H1 (cell line): ENCODE results near the gene MIER2. TPM values are rescaled to one million over a fixed set of nuclear protein-coding genes. Genes with fewer than 3 reads are reported as not detected.

Experiments
- CTCF ChIA-PET: fragments of 300-600 bp; sonication (Branson Sonifier 250); formaldehyde crosslinking; loops from one replicate; lab custom pipeline; 2021; ENCODE audit not compliant: partially characterized antibody; lab: Charles Lee
- POLR2A ChIA-PET: fragments of 300-600 bp; sonication (Branson Sonifier 250); formaldehyde crosslinking; loops from one replicate; lab custom pipeline; 2021; ENCODE audit warnings: inconsistent platforms; ENCODE audit not compliant: partially characterized antibody; lab: Charles Lee
- DNase-seq, 2 experiments: peaks; one replicate each; pipeline versions ENCODE4 v3.0.0 to v3.0.0-alpha.2; 2010 to 2022; ENCODE audit warnings: low spot score in 2 of 2, low read depth in 1 of 2, mixed read lengths in 1 of 2
- FAIRE-seq: peaks from 2 replicates; lab custom pipeline; 2011; peaks lifted over from hg19 to GRCh38; lab: Jason Lieb, UNC
- H2AFZ ChIP-seq: 2 replicates; pipeline ENCODE4 v1.8.1; 2012; ENCODE audit warnings: low read length, inconsistent platforms
- H2AK5ac ChIP-seq: 2 replicates; pipeline ENCODE4 v1.6.1; 2013; ENCODE audit warnings: low read depth, low read length
- H2BK120ac ChIP-seq: replicated peaks from 2 replicates; pipeline ENCODE3; 2013; ENCODE audit warnings: low read depth, low read length, inconsistent platforms
- H2BK12ac ChIP-seq: 2 replicates; pipeline ENCODE4 v1.6.1; 2013; ENCODE audit warnings: low read depth, low read length
- H2BK15ac ChIP-seq: 2 replicates; pipeline ENCODE4 v1.6.1; 2013; ENCODE audit warnings: low read length
- H2BK20ac ChIP-seq: 2 replicates; pipeline ENCODE4 v1.6.1; 2013; ENCODE audit warnings: low read length
- H2BK5ac ChIP-seq: 2 replicates; pipeline ENCODE4 v1.6.1; 2013; ENCODE audit warnings: low read depth, low read length
- H3K14ac ChIP-seq: 2 replicates; pipeline ENCODE4 v1.6.1; 2013; ENCODE audit warnings: inconsistent platforms; ENCODE audit not compliant: insufficient read length
- H3K18ac ChIP-seq: 2 replicates; pipeline ENCODE4 v1.6.1; 2013; ENCODE audit warnings: low read length; ENCODE audit errors: extremely low read depth
- H3K23ac ChIP-seq: 2 replicates; pipeline ENCODE4 v1.6.1; 2013; ENCODE audit warnings: inconsistent platforms; ENCODE audit not compliant: insufficient read length
- H3K23me2 ChIP-seq: 2 replicates; pipeline ENCODE4 v1.6.1; 2013; ENCODE audit warnings: low read depth, low read length
- H3K27ac ChIP-seq: 2 replicates; pipeline ENCODE4 v1.6.1; 2011; ENCODE audit warnings: low read depth, low read length, inconsistent platforms
- H3K27me3 ChIP-seq, 4 experiments: replicated peaks in 1 of 4; 1 replicate in 1 of 4; 2 replicates in 3 of 4; pipeline versions ENCODE4 v1.6.1 to v1.8.1; 2011 to 2013; ENCODE audit warnings: low read length in 3 of 4, mild to moderate bottlenecking in 3 of 4, inconsistent platforms in 2 of 4, mixed read lengths in 2 of 4, moderate library complexity in 1 of 4; ENCODE audit not compliant: control insufficient read depth in 3 of 4, insufficient read depth in 3 of 4; ENCODE audit errors: extremely low read depth in 1 of 4
- H3K36me3 ChIP-seq, 4 experiments: 2 replicates each; pipeline versions ENCODE4 v1.6.1 to v1.8.1; 2011 to 2013; ENCODE audit warnings: mild to moderate bottlenecking in 4 of 4, low read length in 3 of 4, moderate library complexity in 2 of 4, control low read depth in 1 of 4, inconsistent platforms in 1 of 4; ENCODE audit not compliant: insufficient read depth in 4 of 4, control insufficient read depth in 2 of 4
- H3K4ac ChIP-seq: replicated peaks from 2 replicates; pipeline ENCODE3; 2013; ENCODE audit warnings: low read length, low read depth, mixed read lengths, inconsistent platforms; ENCODE audit not compliant: insufficient read length
- H3K4me1 ChIP-seq, 4 experiments: replicated peaks in 1 of 4; 1 replicate in 1 of 4; 2 replicates in 3 of 4; pipeline versions ENCODE4 v1.6.1 to v1.8.1; 2011 to 2013; ENCODE audit warnings: low read length in 3 of 4, inconsistent platforms in 2 of 4, mixed read lengths in 1 of 4; ENCODE audit not compliant: insufficient read depth in 4 of 4, control insufficient read depth in 3 of 4
- H3K4me2 ChIP-seq, 2 experiments: 2 replicates each; pipeline versions ENCODE4 v1.6.1 to v1.8.1; 2011 to 2013; ENCODE audit warnings: low read depth in 2 of 2, low read length in 2 of 2, control low read depth in 1 of 2, inconsistent platforms in 1 of 2, mild to moderate bottlenecking in 1 of 2; ENCODE audit not compliant: insufficient read depth in 1 of 2
- H3K4me3 ChIP-seq, 4 experiments: fragments of 200-600, 300-600 bp in 1 of 4; sonication (generic), shearing (Covaris generic), sonication (Bioruptor Twin) in 1 of 4; 2 replicates each; pipeline versions ENCODE4 v1.5.1 to v1.8.1; 2011 to 2016; ENCODE audit warnings: low read length in 4 of 4, low read depth in 3 of 4, control low read depth in 2 of 4, inconsistent platforms in 2 of 4, mild to moderate bottlenecking in 2 of 4, mixed read lengths in 1 of 4, moderate library complexity in 1 of 4; ENCODE audit not compliant: insufficient read depth in 2 of 4; ENCODE audit errors: extremely low read depth in 1 of 4
- H3K56ac ChIP-seq: replicated peaks from 2 replicates; pipeline ENCODE3; 2013; ENCODE audit warnings: low read depth, mild to moderate bottlenecking, mixed read lengths, low read length, inconsistent platforms; ENCODE audit not compliant: insufficient read length
- H3K79me1 ChIP-seq: 2 replicates; pipeline ENCODE4 v1.6.1; 2013; ENCODE audit warnings: low read depth, low read length, control low read depth
- H3K79me2 ChIP-seq, 2 experiments: 2 replicates each; pipeline versions ENCODE4 v1.6.1 to v1.8.1; 2012 to 2013; ENCODE audit warnings: low read length in 2 of 2, mild to moderate bottlenecking in 2 of 2, inconsistent platforms in 1 of 2; ENCODE audit not compliant: insufficient read depth in 2 of 2, control insufficient read depth in 1 of 2
- H3K9ac ChIP-seq, 4 experiments: replicated peaks in 1 of 4; 1 replicate in 1 of 4; 2 replicates in 3 of 4; pipeline versions ENCODE4 v1.6.1 to v1.8.1; 2011 to 2013; ENCODE audit warnings: low read depth in 3 of 4, low read length in 3 of 4, control low read depth in 2 of 4, mild to moderate bottlenecking in 2 of 4, moderate library complexity in 2 of 4, inconsistent platforms in 1 of 4; ENCODE audit errors: extremely low read depth in 1 of 4
- H3K9me3 ChIP-seq, 2 experiments: 2 replicates each; pipeline versions ENCODE4 v1.6.1 to v1.8.1; 2012 to 2013; ENCODE audit warnings: mild to moderate bottlenecking in 2 of 2, moderate library complexity in 2 of 2, control low read depth in 1 of 2, inconsistent platforms in 1 of 2, low read depth in 1 of 2, low read length in 1 of 2, mixed read lengths in 1 of 2; ENCODE audit not compliant: insufficient read depth in 2 of 2
- H4K20me1 ChIP-seq, 2 experiments: replicated peaks in 1 of 2; 2 replicates each; pipeline versions ENCODE3 to v1.8.1; 2011 to 2013; ENCODE audit warnings: inconsistent platforms in 2 of 2, low read length in 2 of 2, mild to moderate bottlenecking in 1 of 2; ENCODE audit not compliant: insufficient read depth in 2 of 2, control insufficient read depth in 1 of 2
- H4K5ac ChIP-seq: 2 replicates; pipeline ENCODE4 v1.6.1; 2013; ENCODE audit warnings: low read length, low read depth, mixed read lengths, inconsistent platforms; ENCODE audit not compliant: insufficient read length
- H4K8ac ChIP-seq: 2 replicates; pipeline ENCODE4 v1.8.0; 2013; ENCODE audit warnings: mild to moderate bottlenecking, moderate library complexity, low read length, inconsistent platforms; ENCODE audit not compliant: insufficient read depth; ENCODE audit errors: extremely low read depth
- H4K91ac ChIP-seq: replicated peaks from 2 replicates; pipeline ENCODE3; 2013; ENCODE audit warnings: low read length, mixed read lengths, inconsistent platforms; ENCODE audit not compliant: insufficient read length
- CREB1 ChIP-seq: IDR thresholded peaks from 2 replicates; pipeline ENCODE4 v1.6.1; 2012; ENCODE audit warnings: inconsistent platforms
- KDM5A ChIP-seq: fragments of 200-600 bp; IDR thresholded peaks from 2 replicates; pipeline ENCODE4 v1.7.1; 2012; ENCODE audit warnings: mild to moderate bottlenecking, low read length, inconsistent platforms, mixed read lengths
- NRF1 ChIP-seq: IDR thresholded peaks from 2 replicates; pipeline ENCODE4 v1.6.1; 2011; ENCODE audit warnings: mild to moderate bottlenecking, low read depth, low read length, improper control_type of control experiment
- POLR2AphosphoS5 ChIP-seq: IDR thresholded peaks from 2 replicates; pipeline ENCODE4 v1.6.1; 2011; ENCODE audit warnings: low read depth, low read length
- RAD21 ChIP-seq, 2 experiments: IDR thresholded peaks in 1 of 2; conservative IDR thresholded peaks in 1 of 2; 2 replicates each; pipeline ENCODE4 v1.6.1; 2011; ENCODE audit warnings: low read depth in 2 of 2, low read length in 2 of 2, improper control_type of control experiment in 1 of 2, inconsistent platforms in 1 of 2, mild to moderate bottlenecking in 1 of 2, moderate library complexity in 1 of 2
- SIN3A ChIP-seq, 2 experiments: IDR thresholded peaks in 1 of 2; conservative IDR thresholded peaks in 1 of 2; 2 replicates each; pipeline ENCODE4 v1.6.1; 2011 to 2012; ENCODE audit warnings: low read length in 2 of 2, improper control_type of control experiment in 1 of 2, low read depth in 1 of 2, mild to moderate bottlenecking in 1 of 2
- WGBS, 2 experiments: shearing (Covaris generic) in 1 of 2; methylation state at CpG; one replicate each; pipeline versions ENCODE4 v1.1.6 to v1.1.7; 2013 to 2015; ENCODE audit warnings: low lambda C conversion rate in 2 of 2, mixed read lengths in 2 of 2, inconsistent platforms in 1 of 2, low coverage in 1 of 2, missing lambda C conversion rate in 1 of 2; ENCODE audit not compliant: insufficient replicate concordance in 2 of 2, insufficient coverage in 1 of 2, insufficient read length in 1 of 2; ENCODE audit errors: extremely low coverage in 1 of 2, missing lambda C conversion rate in 1 of 2; 5-methylcytosine and 5-hydroxymethylcytosine counted together
- polyA plus RNA-seq, 7 experiments: library from polyadenylated mRNA; depleted of rRNA in 3 of 7; stranded (reverse) in 5 of 7; unstranded in 2 of 7; fragments of >200 nt in 5 of 7; fragments of 200-250 nt in 2 of 7; gene quantifications; 1 replicate in 5 of 7; 2 replicates in 1 of 7; 4 replicates in 1 of 7; pipeline versions ENCODE4 v1.2.1 to v1.2.3, GENCODE V29; 2011 to 2013; ENCODE audit warnings: missing spikeins in 2 of 7, mixed read lengths in 2 of 7
- total RNA-seq: library from RNA; stranded (reverse); fragmentation: NEBNext Ultra II Directional; extraction: Animal tissue kit (Norgen Biotek cat#: 25700); gene quantifications from 2 replicates; pipeline ENCODE4 v1.2.1, GENCODE V29; 2021
- TF ChIP-seq, protein P1 (sequence below), 3 experiments: IDR thresholded peaks; 1 replicate in 2 of 3; 2 replicates in 1 of 3; pipeline versions ENCODE4 v1.5.1 to v1.6.1; 2011; ENCODE audit warnings: low read length in 3 of 3, mild to moderate bottlenecking in 3 of 3, inconsistent platforms in 2 of 3, low read depth in 1 of 3, moderate library complexity in 1 of 3; ENCODE audit not compliant: insufficient read depth in 1 of 3; ENCODE audit errors: control extremely low read depth in 1 of 3

The MIER2 gene
- total and polyA plus RNA-seq, 2 of the 8 experiments (the other 6 are each of a cell fraction or from before 2014, with no cell fraction given), result 30.3 to 48.3 TPM

- H2BK20ac ChIP-seq, result peak overlapping the region; percentile 55; the same call in 1 of the 2 replicates
- no peak for TF ChIP-seq POLR2AphosphoS5
- TF ChIP-seq SIN3A (conservative IDR thresholded peaks at IDR 0.05 in 1 of 2, IDR thresholded peaks at IDR 0.05 in 1 of 2; ENCODE audit: low read depth in 1 of 2, low read length in 2 of 2), result no peak; a peak in 1 of 4 replicates
- TF ChIP-seq RAD21 (IDR thresholded peaks at IDR 0.05 in 1 of 2, conservative IDR thresholded peaks at IDR 0.05 in 1 of 2; ENCODE audit: low read depth in 2 of 2, low read length in 2 of 2), result peak; percentile 91 to 95
- TF ChIP-seq, protein P1, sequence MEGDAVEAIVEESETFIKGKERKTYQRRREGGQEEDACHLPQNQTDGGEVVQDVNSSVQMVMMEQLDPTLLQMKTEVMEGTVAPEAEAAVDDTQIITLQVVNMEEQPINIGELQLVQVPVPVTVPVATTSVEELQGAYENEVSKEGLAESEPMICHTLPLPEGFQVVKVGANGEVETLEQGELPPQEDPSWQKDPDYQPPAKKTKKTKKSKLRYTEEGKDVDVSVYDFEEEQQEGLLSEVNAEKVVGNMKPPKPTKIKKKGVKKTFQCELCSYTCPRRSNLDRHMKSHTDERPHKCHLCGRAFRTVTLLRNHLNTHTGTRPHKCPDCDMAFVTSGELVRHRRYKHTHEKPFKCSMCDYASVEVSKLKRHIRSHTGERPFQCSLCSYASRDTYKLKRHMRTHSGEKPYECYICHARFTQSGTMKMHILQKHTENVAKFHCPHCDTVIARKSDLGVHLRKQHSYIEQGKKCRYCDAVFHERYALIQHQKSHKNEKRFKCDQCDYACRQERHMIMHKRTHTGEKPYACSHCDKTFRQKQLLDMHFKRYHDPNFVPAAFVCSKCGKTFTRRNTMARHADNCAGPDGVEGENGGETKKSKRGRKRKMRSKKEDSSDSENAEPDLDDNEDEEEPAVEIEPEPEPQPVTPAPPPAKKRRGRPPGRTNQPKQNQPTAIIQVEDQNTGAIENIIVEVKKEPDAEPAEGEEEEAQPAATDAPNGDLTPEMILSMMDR (IDR thresholded peaks at IDR 0.05; ENCODE audit: control extremely low read depth in 1 of 3, insufficient read depth in 1 of 3, low read depth in 1 of 3, low read length in 3 of 3), result peak; percentile 87 to 95 (median 90)
- TF ChIP-seq CREB1, result 0 out of 2 replicates have a peak, but pooled peaks have one; percentile 12
- TF ChIP-seq KDM5A, result no peak
- TF ChIP-seq NRF1, result no peak
These were observed 39.6 kb upstream of the MIER2 start for GRCh38 chr19:383922-384798.

More at GRCh38 chr19:383922-384798, 39.6 kb upstream of the MIER2 start:
- peak; percentile 41 to 85 for DNase-seq
- H3K27me3 ChIP-seq, result peaks cover 0 to 3% (median 0%) of the 10 kb centered on the region in 4 experiments; a peak in 1 of 7 replicates
- H2BK5ac ChIP-seq, result no peak overlapping the region; the same call in 1 of the 2 replicates
- peak overlapping the region; percentile 3 to 57; a peak in 3 of 4 replicates for H3K4me2 ChIP-seq
- no peak overlapping the region for H3K27ac ChIP-seq
- no peak overlapping the region for H3K4ac ChIP-seq
- no peak overlapping the region for H4K91ac ChIP-seq
- no peak overlapping the region for H2BK120ac ChIP-seq
- H3K18ac ChIP-seq, result peak overlapping the region; percentile 51; the same call in 1 of the 2 replicates
- no peaks in the 10 kb centered on the region for H3K23me2 ChIP-seq
- no peaks in the 10 kb centered on the region for H4K20me1 ChIP-seq
- FAIRE-seq, result no peak
- CTCF ChIA-PET, result interaction anchor here (0.6 to 3.1 kb wide), 31 partner anchors 9 to 562 kb away, joined by 3 to 25 read pairs (median 4); partner anchors contain the start of genes MADCAM1, SHC2 and TPGS1
- H3K4me1 ChIP-seq, result peaks cover 0 to 17% (median 7%) of the 10 kb centered on the region in 4 experiments; a peak in 4 of 7 replicates
- no peak overlapping the region for H3K56ac ChIP-seq
- H3K79me1 ChIP-seq, result no peaks in the 10 kb centered on the region
- WGBS, 2 experiments, result 51% methylated on average over 43 of the region's 44 CpGs; no CpG with 5 or more reads in 1 of the 2 experiments
- no peaks in the 10 kb centered on the region for H3K36me3 ChIP-seq
- POLR2A ChIA-PET, result interaction anchor here (1.2 to 2.0 kb wide), 3 partner anchors 22 to 99 kb away, joined by 5 to 6 read pairs (median 5); no protein-coding TSS in a partner anchor
- no peak overlapping the region for H3K4me3 ChIP-seq
- H2AFZ ChIP-seq, result peak overlapping the region; percentile 96
- H3K14ac ChIP-seq, result no peak overlapping the region
- peak overlapping the region; percentile 97; the same call in 1 of the 2 replicates for H2BK15ac ChIP-seq
- no peaks in the 10 kb centered on the region for H3K79me2 ChIP-seq
- H3K9ac ChIP-seq, result no peak overlapping the region
- no peaks in the 10 kb centered on the region; a peak in 1 of 4 replicates for H3K9me3 ChIP-seq
- H2BK12ac ChIP-seq, result 0 out of 2 replicates have a peak overlapping the region, but pooled peaks have one; percentile 41
- peak overlapping the region; percentile 60; the same call in 1 of the 2 replicates for H4K8ac ChIP-seq
- H2AK5ac ChIP-seq, result no peak overlapping the region
- peak overlapping the region; percentile 44 for H4K5ac ChIP-seq
- no peak overlapping the region for H3K23ac ChIP-seq
